ENCODE measurements around the gene SLC25A23. TPM values are rescaled to one million over a fixed set of nuclear protein-coding genes. Genes with fewer than 3 reads are reported as not detected.

Gene SLC25A23
- total and polyA plus RNA-seq, 9 of the 15 experiments (the other 6 are each of a cell fraction or from before 2014, with no cell fraction given), result 6.1 to 72.0 (median 26.6) TPM

DNA sequence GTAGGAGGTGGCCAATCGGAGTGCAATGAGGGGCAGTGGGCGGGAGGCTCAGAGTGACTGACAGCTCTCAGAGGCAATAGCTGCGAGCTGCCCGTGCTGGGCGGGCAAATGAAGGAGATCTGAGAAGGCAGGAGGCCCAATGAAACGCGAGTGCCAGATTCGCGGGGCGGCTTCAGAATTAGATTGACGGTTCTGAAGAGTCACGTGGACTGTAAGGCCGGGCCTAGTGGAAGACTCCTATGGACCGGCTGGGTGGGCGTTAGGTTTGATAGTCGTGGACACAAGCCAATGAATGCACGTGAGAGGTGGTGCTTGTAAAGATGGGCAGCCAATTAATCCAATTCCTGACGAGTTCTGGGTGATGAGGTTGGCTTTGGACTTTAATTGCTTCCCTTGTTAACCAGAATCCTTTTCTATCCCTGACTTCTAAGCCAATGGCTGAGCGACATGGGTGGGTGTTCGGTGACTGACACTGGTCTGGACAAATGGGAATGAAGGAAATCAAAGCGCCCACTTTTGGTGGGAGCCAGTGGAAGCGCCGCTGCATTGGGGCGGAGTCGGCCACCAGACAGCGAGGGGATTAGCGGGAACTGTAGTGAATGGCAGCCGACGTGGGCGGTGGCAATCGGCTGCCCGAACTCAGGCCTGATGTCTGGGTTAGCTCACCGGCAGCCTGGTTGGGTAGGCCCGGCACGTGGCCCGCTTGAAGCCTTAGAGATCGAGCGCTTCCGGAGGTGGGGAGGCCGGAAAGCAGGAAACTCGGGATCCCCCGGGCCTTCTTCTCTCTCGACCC lies 34.5 kb downstream of the SLC25A23 start (continued):
- TF ChIP-seq, protein P1, sequence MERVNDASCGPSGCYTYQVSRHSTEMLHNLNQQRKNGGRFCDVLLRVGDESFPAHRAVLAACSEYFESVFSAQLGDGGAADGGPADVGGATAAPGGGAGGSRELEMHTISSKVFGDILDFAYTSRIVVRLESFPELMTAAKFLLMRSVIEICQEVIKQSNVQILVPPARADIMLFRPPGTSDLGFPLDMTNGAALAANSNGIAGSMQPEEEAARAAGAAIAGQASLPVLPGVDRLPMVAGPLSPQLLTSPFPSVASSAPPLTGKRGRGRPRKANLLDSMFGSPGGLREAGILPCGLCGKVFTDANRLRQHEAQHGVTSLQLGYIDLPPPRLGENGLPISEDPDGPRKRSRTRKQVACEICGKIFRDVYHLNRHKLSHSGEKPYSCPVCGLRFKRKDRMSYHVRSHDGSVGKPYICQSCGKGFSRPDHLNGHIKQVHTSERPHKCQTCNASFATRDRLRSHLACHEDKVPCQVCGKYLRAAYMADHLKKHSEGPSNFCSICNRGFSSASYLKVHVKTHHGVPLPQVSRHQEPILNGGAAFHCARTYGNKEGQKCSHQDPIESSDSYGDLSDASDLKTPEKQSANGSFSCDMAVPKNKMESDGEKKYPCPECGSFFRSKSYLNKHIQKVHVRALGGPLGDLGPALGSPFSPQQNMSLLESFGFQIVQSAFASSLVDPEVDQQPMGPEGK (CRISPR knock-in tag; IDR thresholded peaks at IDR 0.05; ENCODE audit: borderline replicate concordance), result no peak
- TF ChIP-seq TAF9B (IDR thresholded peaks at IDR 0.05; ENCODE audit: partially characterized antibody) (no peak), PHF8 (IDR thresholded peaks at IDR 0.05; ENCODE audit: borderline replicate concordance, low read length) (peak; percentile 63; the same call in 1 of the 2 replicates), SMARCA5 (IDR thresholded peaks at IDR 0.05) (no peak), YBX1 (IDR thresholded peaks at IDR 0.05) (no peak)

DNA sequence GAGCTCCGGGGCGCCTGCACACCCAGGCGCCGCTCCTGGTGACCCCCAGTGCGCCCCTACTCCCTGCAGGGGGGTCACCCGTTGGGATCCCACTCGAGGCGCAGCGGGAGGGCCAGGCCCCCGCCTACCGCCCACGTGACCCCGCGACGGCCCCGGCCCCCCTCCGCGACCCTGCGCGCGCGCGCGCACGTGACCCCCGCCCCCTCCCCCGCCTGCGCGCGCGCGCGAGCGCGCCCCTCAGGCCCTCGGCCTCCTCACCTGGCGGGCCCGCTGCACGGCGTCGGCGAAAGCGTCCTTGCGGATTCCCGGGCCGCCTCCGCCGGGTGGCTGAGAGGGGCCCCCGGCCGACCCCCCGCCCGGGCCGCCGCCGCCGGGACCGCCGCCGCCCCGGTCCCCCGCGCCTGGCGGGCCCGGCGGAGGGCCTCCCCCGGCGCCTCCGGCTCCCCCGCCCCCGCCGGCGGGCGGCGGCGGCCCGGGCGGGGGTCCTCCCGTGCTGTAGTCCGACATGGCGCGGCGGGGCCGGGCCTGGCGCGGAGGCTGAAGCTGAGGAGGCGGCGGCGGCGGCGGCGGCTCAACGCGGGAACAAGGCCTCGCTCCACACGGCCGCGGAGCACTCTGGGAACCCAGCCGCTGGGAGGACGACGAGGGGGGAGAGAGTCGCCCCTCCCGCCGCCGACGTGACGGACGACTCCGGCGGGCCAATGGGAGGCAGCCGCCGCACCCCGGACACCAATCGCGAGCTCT lies 35.2 kb downstream of the SLC25A23 start, which contains the start of gene KHSRP:
TSS of gene KHSRP (minus strand) at position 617 of the 744 bp plus-strand sequence. CDS start at position 507, 110 bp downstream.
- in situ Hi-C loops (cut with MboI) (no loop called here), intact Hi-C loops (cut with micrococcal nuclease) (loop anchor here (10.0 kb wide), 2 partner anchors 110 to 260 kb away; no protein-coding TSS in a partner anchor)
- Histone ChIP-seq H4K20me1 (replicated peaks; ENCODE audit: control insufficient read depth, insufficient read depth, low read length) (peaks cover 44% of the 10 kb centered on the region), H3K9me1 (ENCODE audit: control insufficient read depth, insufficient read depth, low read length) (peaks cover 11% of the 10 kb centered on the region), H3K27me3 (ENCODE audit: control insufficient read depth in 2 of 2, insufficient read depth in 2 of 2, low read length in 2 of 2) (no peaks in the 10 kb centered on the region), H3K27ac (ENCODE audit: extremely low read depth, low read depth, low read length) (peak within 1 kb of the TSS; percentile 78), H3K9ac (ENCODE audit: insufficient read depth in 1 of 2, low read depth in 2 of 2, low read length in 2 of 2) (peak within 1 kb of the TSS; percentile 80 to 92), H3K9me3 (replicated peaks; ENCODE audit: control insufficient read depth, insufficient read depth, low read depth, low read length) (no peaks in the 10 kb centered on the region), H3K4me2 (ENCODE audit: insufficient read depth, low read length) (peak within 1 kb of the TSS; percentile 95), H3K79me2 (ENCODE audit: control insufficient read depth, insufficient read depth, low read length) (peaks cover 56% of the 10 kb centered on the region), H3K36me3 (ENCODE audit: control insufficient read depth, insufficient read depth, low read length) (peaks cover 40% of the 10 kb centered on the region), H3K4me1 (replicated peaks in 1 of 2; ENCODE audit: control insufficient read depth in 2 of 2, insufficient read depth in 2 of 2, low read length in 2 of 2) (peaks cover 17 to 43% of the 10 kb centered on the region in 2 experiments), H2AFZ (ENCODE audit: low read depth, low read length) (peak within 1 kb of the TSS; percentile 81), H3K4me3 (peak within 1 kb of the TSS; percentile 82)
- ATAC-seq (no peak), FAIRE-seq (no peak), DNase-seq (ENCODE audit: extremely low read depth in 1 of 4, low spot score in 3 of 4) (peak; percentile 58 to 98 (median 90))
- no TSS peak for BruUV-seq (replicated peaks)
- POLR2A ChIA-PET, result interaction anchor here (0.6 to 2.4 kb wide), 17 partner anchors 10 to 830 kb away, joined by 3 to 16 read pairs (median 3); partner anchors contain the start of genes ALKBH7 and TNFSF9
- CTCF ChIA-PET (ENCODE audit: low intra/inter-chr PET ratio), result no interaction called here
- 0% methylated on average over 29 of the region's 114 CpGs for WGBS (ENCODE audit: insufficient coverage, low coverage, missing lambda C conversion rate)
- TF ChIP-seq DMBX1 (CRISPR knock-in tag; IDR thresholded peaks at IDR 0.05; ENCODE audit: borderline replicate concordance) (no peak), CBX8 (IDR thresholded peaks at IDR 0.05; ENCODE audit: borderline replicate concordance, extremely low read depth, low read depth, low read length, poor library complexity, severe bottlenecking) (no peak), MAZ (CRISPR knock-in tag; conservative IDR thresholded peaks at IDR 0.05 in 1 of 2, IDR thresholded peaks at IDR 0.05 in 1 of 2) (peak; percentile 69 to 90), ZNF146 (CRISPR knock-in tag; IDR thresholded peaks at IDR 0.05; ENCODE audit: unreplicated experiment) (no peak), EZH2 (IDR thresholded peaks at IDR 0.05; ENCODE audit: borderline replicate concordance, low read depth, low read length) (no peak), JUND (IDR thresholded peaks at IDR 0.05; ENCODE audit: borderline replicate concordance, low read depth, low read length) (0 out of 2 replicates have a peak, but pooled peaks have one; percentile 18), JUND (tag; IDR thresholded peaks at IDR 0.05; ENCODE audit: borderline replicate concordance, low read depth, low read length) (no peak), LEF1 (IDR thresholded peaks at IDR 0.05) (no peak), BHLHE40 (IDR thresholded peaks at IDR 0.05; ENCODE audit: low read length) (peak; percentile 65; the same call in 1 of the 2 replicates), ZNF785 (CRISPR knock-in tag; IDR thresholded peaks at IDR 0.05) (no peak)
- TF ChIP-seq, protein P2, sequence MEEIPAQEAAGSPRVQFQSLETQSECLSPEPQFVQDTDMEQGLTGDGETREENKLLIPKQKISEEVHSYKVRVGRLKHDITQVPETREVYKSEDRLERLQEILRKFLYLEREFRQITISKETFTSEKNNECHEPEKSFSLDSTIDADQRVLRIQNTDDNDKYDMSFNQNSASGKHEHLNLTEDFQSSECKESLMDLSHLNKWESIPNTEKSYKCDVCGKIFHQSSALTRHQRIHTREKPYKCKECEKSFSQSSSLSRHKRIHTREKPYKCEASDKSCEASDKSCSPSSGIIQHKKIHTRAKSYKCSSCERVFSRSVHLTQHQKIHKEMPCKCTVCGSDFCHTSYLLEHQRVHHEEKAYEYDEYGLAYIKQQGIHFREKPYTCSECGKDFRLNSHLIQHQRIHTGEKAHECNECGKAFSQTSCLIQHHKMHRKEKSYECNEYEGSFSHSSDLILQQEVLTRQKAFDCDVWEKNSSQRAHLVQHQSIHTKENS (CRISPR knock-in tag; IDR thresholded peaks at IDR 0.05), result no peak

Measured in K562 (cell line).